ENCODE measurements around the gene C11orf21.
"Not testable (repeated sequence)": the region's sequence is repeated elsewhere in the genome, so short reads cannot be mapped to it uniquely, and the experiment has no call there.

DNA sequence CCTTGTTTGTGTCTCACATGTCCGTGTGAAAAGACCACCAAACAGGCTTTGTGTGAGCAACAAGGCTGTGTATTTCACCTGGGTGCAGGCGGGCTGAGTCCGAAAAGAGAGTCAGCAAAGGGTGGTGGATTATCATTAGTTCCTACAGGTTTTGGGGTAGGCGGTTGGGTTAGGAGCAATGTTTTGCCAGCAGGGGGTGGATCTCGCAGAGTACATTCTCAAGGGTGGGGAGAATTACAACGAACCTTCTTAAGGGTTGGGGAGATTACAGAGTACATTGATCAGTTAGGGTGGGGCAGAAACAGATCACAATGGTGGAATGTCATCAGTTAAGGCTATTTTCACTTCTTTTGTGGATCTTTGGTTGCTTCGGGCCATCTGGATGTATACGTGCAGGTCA, 37.0 kb upstream of the C11orf21 start:
- TF ChIP-seq, protein P1, sequence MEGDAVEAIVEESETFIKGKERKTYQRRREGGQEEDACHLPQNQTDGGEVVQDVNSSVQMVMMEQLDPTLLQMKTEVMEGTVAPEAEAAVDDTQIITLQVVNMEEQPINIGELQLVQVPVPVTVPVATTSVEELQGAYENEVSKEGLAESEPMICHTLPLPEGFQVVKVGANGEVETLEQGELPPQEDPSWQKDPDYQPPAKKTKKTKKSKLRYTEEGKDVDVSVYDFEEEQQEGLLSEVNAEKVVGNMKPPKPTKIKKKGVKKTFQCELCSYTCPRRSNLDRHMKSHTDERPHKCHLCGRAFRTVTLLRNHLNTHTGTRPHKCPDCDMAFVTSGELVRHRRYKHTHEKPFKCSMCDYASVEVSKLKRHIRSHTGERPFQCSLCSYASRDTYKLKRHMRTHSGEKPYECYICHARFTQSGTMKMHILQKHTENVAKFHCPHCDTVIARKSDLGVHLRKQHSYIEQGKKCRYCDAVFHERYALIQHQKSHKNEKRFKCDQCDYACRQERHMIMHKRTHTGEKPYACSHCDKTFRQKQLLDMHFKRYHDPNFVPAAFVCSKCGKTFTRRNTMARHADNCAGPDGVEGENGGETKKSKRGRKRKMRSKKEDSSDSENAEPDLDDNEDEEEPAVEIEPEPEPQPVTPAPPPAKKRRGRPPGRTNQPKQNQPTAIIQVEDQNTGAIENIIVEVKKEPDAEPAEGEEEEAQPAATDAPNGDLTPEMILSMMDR (IDR thresholded peaks at IDR 0.05): not testable (repeated sequence)
- not testable (repeated sequence) for TF ChIP-seq POLR2A (IDR thresholded peaks at IDR 0.05)

All from adrenal gland (tissue), 5 donors.